K562 (cell line): ENCODE measurements around the gene UPF2. TPM values are rescaled to one million over a fixed set of nuclear protein-coding genes. Genes with fewer than 3 reads are reported as not detected.

Experiments
- ARID1B ChIP-seq: fragments of 450-650 bp; IDR thresholded peaks from 2 replicates; pipeline ENCODE4 v1.6.1; 2016; ENCODE audit warnings: antibody characterized with exemption, mild to moderate bottlenecking, inconsistent platforms
- BHLHE40 ChIP-seq: IDR thresholded peaks from 2 replicates; pipeline ENCODE4 v1.6.1; 2011; ENCODE audit warnings: low read length, improper control_type of control experiment
- CBX2 ChIP-seq: fragments of 200-600 bp; sonication (generic); IDR thresholded peaks from one replicate; pipeline ENCODE4 v1.6.1; 2012; ENCODE audit warnings: mild to moderate bottlenecking, low read length, inconsistent platforms; ENCODE audit not compliant: insufficient read depth, poor library complexity, severe bottlenecking
- CREB1 ChIP-seq, 2 experiments: sonication (generic) in 1 of 2; formaldehyde crosslinking in 1 of 2; IDR thresholded peaks; 2 replicates each; pipeline versions ENCODE4 v1.6.1 to v1.8.0; 2012 to 2022; ENCODE audit warnings: inconsistent platforms in 1 of 2, mild to moderate bottlenecking in 1 of 2, missing genetic modification reagents in 1 of 2, moderate library complexity in 1 of 2
- CREM ChIP-seq: IDR thresholded peaks from 2 replicates; pipeline ENCODE4 v1.6.1; 2014; ENCODE audit warnings: antibody characterized with exemption, low read depth
- EGR1 ChIP-seq: fragments of 450-650 bp; conservative IDR thresholded peaks from 2 replicates; pipeline ENCODE4 v1.6.1; 2017; ENCODE audit warnings: mild to moderate bottlenecking
- HDAC1 ChIP-seq, 2 experiments: fragments of 450-650 bp; IDR thresholded peaks; 2 replicates each; pipeline ENCODE4 v1.6.1; 2016 to 2017; ENCODE audit warnings: inconsistent platforms in 1 of 2, mild to moderate bottlenecking in 1 of 2, moderate library complexity in 1 of 2
- MBD2 ChIP-seq: sonication (generic); IDR thresholded peaks from 2 replicates; pipeline ENCODE4 v1.6.1; 2016; ENCODE audit warnings: low read depth, borderline replicate concordance
- MEF2D ChIP-seq: conservative IDR thresholded peaks from 2 replicates; pipeline ENCODE4 v1.6.1; 2016; ENCODE audit warnings: low read depth, missing genetic modification characterization, missing compliant biosample characterization
- RNF2 ChIP-seq: sonication (generic); IDR thresholded peaks from 2 replicates; pipeline ENCODE4 v1.6.1; 2016
- TCF3 ChIP-seq: sonication (generic); formaldehyde crosslinking; IDR thresholded peaks from 2 replicates; pipeline ENCODE4 v1.4.0; 2020; ENCODE audit warnings: mild to moderate bottlenecking, missing genetic modification reagents
- TEAD2 ChIP-seq: fragments of 450-650 bp; IDR thresholded peaks from 2 replicates; pipeline ENCODE4 v1.6.1; 2016; ENCODE audit warnings: missing genetic modification characterization, control low read depth, missing compliant biosample characterization
- THRB ChIP-seq: fragments of 450-650 bp; formaldehyde crosslinking; conservative IDR thresholded peaks from 2 replicates; pipeline ENCODE4 v1.4.0; 2022; ENCODE audit warnings: mild to moderate bottlenecking, missing genetic modification characterization
- XRCC3 ChIP-seq: fragments of 450-650 bp; IDR thresholded peaks from 2 replicates; pipeline ENCODE4 v1.6.1; 2017; ENCODE audit warnings: mild to moderate bottlenecking, moderate library complexity
- ZKSCAN8 ChIP-seq: fragments of 200-800 bp; sonication (Bioruptor generic); IDR thresholded peaks from 2 replicates; pipeline ENCODE4 v1.6.1; 2016; ENCODE audit warnings: missing genetic modification characterization, missing compliant biosample characterization
- ZNF695 ChIP-seq: fragments of 450-650 bp; formaldehyde crosslinking; IDR thresholded peaks from 2 replicates; pipeline ENCODE4 v1.4.0; 2020; ENCODE audit warnings: mild to moderate bottlenecking, moderate library complexity
- polyA plus RNA-seq, 8 experiments: library from polyadenylated mRNA; depleted of rRNA in 4 of 8; stranded (reverse) in 5 of 8; unstranded in 3 of 8; fragments of >200 nt; fragmentation: Nextera tagmentation in 2 of 8; fragmentation: Illumina TruSeq in 1 of 8; extraction: Ambion mirVana in 2 of 8; extraction: Trizol in 1 of 8; gene quantifications; 2 replicates each; pipeline versions ENCODE4 v1.2.1 to v1.2.3, GENCODE V29; 2011 to 2014; ENCODE audit warnings: inconsistent platforms in 1 of 8, missing spikeins in 1 of 8
- total RNA-seq, 7 experiments: library from RNA; depleted of rRNA in 6 of 7; stranded (reverse); fragments of >200 nt in 6 of 7; fragmentation: Illumina TruSeq in 2 of 7; extraction: Trizol in 2 of 7; gene quantifications; 2 replicates each; pipeline versions ENCODE4 v1.2.1 to v1.2.3, GENCODE V29; 2011 to 2021; ENCODE audit warnings: low replicate concordance in 1 of 7
- TF ChIP-seq, protein P1 (sequence below), 3 experiments: fragments of 200-800 bp in 1 of 3; fragments of 250-450 bp in 1 of 3; fragments of 450-650 bp in 1 of 3; sonication (Bioruptor Pico) in 1 of 3; sonication (Bioruptor generic) in 1 of 3; formaldehyde crosslinking in 1 of 3; IDR thresholded peaks; 2 replicates each; pipeline versions ENCODE4 v1.6.1 to v1.8.0; 2016 to 2022; ENCODE audit warnings: mild to moderate bottlenecking in 2 of 3, missing genetic modification characterization in 2 of 3, missing compliant biosample characterization in 1 of 3, moderate library complexity in 1 of 3
- TF ChIP-seq, protein P2 (sequence below): sonication (generic); formaldehyde crosslinking; IDR thresholded peaks from 2 replicates; pipeline ENCODE4 v1.5.0; 2020; ENCODE audit warnings: missing genetic modification reagents
- TF ChIP-seq, protein P3 (sequence below): fragments of 450-650 bp; IDR thresholded peaks from 2 replicates; pipeline ENCODE4 v1.6.1; 2018; ENCODE audit not compliant: partially characterized antibody

UPF2 gene
- total and polyA plus RNA-seq, 9 of the 15 experiments (the other 6 are each of a cell fraction or from before 2014, with no cell fraction given): 13.9 to 37.7 (median 23.7) TPM

- TF ChIP-seq, protein P1, sequence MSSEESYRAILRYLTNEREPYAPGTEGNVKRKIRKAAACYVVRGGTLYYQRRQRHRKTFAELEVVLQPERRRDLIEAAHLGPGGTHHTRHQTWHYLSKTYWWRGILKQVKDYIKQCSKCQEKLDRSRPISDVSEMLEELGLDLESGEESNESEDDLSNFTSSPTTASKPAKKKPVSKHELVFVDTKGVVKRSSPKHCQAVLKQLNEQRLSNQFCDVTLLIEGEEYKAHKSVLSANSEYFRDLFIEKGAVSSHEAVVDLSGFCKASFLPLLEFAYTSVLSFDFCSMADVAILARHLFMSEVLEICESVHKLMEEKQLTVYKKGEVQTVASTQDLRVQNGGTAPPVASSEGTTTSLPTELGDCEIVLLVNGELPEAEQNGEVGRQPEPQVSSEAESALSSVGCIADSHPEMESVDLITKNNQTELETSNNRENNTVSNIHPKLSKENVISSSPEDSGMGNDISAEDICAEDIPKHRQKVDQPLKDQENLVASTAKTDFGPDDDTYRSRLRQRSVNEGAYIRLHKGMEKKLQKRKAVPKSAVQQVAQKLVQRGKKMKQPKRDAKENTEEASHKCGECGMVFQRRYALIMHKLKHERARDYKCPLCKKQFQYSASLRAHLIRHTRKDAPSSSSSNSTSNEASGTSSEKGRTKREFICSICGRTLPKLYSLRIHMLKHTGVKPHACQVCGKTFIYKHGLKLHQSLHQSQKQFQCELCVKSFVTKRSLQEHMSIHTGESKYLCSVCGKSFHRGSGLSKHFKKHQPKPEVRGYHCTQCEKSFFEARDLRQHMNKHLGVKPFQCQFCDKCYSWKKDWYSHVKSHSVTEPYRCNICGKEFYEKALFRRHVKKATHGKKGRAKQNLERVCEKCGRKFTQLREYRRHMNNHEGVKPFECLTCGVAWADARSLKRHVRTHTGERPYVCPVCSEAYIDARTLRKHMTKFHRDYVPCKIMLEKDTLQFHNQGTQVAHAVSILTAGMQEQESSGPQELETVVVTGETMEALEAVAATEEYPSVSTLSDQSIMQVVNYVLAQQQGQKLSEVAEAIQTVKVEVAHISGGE (CRISPR knock-in tag; IDR thresholded peaks at IDR 0.05): peak in 1 of 3 experiments; percentile 70; a peak in 1 of 6 replicates
- TF ChIP-seq TCF3 (CRISPR knock-in tag): peak; percentile 96
- TF ChIP-seq ARID1B: peak; percentile 96
- TF ChIP-seq CBX2: no peak
- peak; percentile 59; the same call in 1 of the 2 replicates for TF ChIP-seq CREM
- no peak for TF ChIP-seq CREB1 (IDR thresholded peaks at IDR 0.05)
- no peak for TF ChIP-seq CREB1 (CRISPR knock-in tag; IDR thresholded peaks at IDR 0.05)
- TF ChIP-seq ZNF695 (CRISPR knock-in tag): no peak
- peak; percentile 85 for TF ChIP-seq RNF2
- no peak for TF ChIP-seq THRB (CRISPR knock-in tag)
- TF ChIP-seq, protein P2, sequence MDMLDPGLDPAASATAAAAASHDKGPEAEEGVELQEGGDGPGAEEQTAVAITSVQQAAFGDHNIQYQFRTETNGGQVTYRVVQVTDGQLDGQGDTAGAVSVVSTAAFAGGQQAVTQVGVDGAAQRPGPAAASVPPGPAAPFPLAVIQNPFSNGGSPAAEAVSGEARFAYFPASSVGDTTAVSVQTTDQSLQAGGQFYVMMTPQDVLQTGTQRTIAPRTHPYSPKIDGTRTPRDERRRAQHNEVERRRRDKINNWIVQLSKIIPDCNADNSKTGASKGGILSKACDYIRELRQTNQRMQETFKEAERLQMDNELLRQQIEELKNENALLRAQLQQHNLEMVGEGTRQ (CRISPR knock-in tag): no peak
- peak in 1 of 2 experiments; percentile 81; a peak in 2 of 4 replicates for TF ChIP-seq HDAC1 (IDR thresholded peaks at IDR 0.05)
- TF ChIP-seq MEF2D (tag): peak; percentile 43; the same call in 1 of the 2 replicates
- peak; percentile 62; the same call in 1 of the 2 replicates for TF ChIP-seq ZKSCAN8 (CRISPR knock-in tag)
- peak; percentile 98 for TF ChIP-seq BHLHE40
- peak; percentile 67 for TF ChIP-seq MBD2
- no peak for TF ChIP-seq XRCC3
- peak; percentile 43; the same call in 1 of the 2 replicates for TF ChIP-seq EGR1
- TF ChIP-seq TEAD2 (tag): 0 out of 2 replicates have a peak, but pooled peaks have one; percentile 30
- TF ChIP-seq, protein P3, sequence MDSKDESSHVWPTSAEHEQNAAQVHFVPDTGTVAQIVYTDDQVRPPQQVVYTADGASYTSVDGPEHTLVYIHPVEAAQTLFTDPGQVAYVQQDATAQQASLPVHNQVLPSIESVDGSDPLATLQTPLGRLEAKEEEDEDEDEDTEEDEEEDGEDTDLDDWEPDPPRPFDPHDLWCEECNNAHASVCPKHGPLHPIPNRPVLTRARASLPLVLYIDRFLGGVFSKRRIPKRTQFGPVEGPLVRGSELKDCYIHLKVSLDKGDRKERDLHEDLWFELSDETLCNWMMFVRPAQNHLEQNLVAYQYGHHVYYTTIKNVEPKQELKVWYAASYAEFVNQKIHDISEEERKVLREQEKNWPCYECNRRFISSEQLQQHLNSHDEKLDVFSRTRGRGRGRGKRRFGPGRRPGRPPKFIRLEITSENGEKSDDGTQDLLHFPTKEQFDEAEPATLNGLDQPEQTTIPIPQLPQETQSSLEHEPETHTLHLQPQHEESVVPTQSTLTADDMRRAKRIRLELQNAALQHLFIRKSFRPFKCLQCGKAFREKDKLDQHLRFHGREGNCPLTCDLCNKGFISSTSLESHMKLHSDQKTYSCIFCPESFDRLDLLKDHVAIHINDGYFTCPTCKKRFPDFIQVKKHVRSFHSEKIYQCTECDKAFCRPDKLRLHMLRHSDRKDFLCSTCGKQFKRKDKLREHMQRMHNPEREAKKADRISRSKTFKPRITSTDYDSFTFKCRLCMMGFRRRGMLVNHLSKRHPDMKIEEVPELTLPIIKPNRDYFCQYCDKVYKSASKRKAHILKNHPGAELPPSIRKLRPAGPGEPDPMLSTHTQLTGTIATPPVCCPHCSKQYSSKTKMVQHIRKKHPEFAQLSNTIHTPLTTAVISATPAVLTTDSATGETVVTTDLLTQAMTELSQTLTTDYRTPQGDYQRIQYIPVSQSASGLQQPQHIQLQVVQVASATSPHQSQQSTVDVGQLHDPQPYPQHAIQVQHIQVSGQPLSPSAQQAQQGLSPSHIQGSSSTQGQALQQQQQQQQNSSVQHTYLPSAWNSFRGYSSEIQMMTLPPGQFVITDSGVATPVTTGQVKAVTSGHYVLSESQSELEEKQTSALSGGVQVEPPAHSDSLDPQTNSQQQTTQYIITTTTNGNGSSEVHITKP: peak; percentile 56
Observed at GRCh38 chr10:12063483-12063818, 20.8 kb upstream of the UPF2 start (continued).
